ENCODE results near the gene IZUMO2.

DNA sequence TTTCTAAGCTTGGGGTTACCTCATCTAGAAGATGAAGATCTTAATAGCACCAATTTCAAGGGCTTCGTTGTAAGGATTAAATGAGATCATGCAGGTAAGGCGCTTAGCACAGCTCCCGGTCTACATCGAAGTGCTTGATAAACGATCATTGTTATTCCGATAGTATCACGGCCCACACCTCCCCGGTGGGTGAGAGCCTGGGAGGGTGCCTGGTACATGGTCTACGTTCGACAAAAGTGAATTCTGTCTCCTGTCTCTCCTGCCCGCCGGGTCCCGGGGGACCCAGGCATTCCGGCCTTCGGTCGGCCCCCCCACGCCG is 39.8 kb upstream of the IZUMO2 start:
- TF ChIP-seq POLR2AphosphoS5 (IDR thresholded peaks at IDR 0.05), result no peak
- no peak for TF ChIP-seq EZH2 (IDR thresholded peaks at IDR 0.05; ENCODE audit: borderline replicate concordance, insufficient read depth, low read length, poor library complexity, severe bottlenecking)
- TF ChIP-seq CTCF (IDR thresholded peaks at IDR 0.05; ENCODE audit: poor library complexity, severe bottlenecking), result no peak

Measured in neural cell (in vitro differentiated cells).